Activated naive CD4-positive, alpha-beta T cell treated with anti-CD3 and anti-CD28 coated beads, Interleukin-2, amount 50 U/mL, for 16 hours (primary cell): ENCODE results near the gene RBM28.

ENCODE experiments used
- DNase-seq: peaks from one replicate; pipeline ENCODE4 v3.0.0-alpha.2; 2020

RBM28 gene

GRCh38 chr7:128257458-128257857 is 86.2 kb downstream of the RBM28 start:
- DNase-seq: no peak

DNA sequence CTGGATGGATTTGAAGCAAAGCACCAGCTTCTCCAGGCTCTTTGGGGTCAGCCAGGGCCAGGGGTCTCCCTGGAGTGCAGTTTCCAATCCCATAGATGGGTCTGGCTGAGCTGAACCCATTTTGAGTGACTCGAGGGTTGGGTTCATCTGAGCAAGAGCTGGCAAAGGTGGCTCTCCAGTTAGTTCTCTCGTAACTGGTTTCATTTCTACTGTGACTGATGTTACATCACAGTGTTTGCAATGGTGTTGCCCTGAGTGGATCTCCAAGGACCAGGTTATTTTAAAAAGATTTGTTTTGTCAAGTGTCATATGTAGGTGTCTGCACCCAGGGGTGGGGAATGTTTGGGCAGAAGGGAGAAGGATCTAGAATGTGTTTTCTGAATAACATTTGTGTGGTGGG is 88.4 kb downstream of the RBM28 start:
- DNase-seq: no peak

DNA sequence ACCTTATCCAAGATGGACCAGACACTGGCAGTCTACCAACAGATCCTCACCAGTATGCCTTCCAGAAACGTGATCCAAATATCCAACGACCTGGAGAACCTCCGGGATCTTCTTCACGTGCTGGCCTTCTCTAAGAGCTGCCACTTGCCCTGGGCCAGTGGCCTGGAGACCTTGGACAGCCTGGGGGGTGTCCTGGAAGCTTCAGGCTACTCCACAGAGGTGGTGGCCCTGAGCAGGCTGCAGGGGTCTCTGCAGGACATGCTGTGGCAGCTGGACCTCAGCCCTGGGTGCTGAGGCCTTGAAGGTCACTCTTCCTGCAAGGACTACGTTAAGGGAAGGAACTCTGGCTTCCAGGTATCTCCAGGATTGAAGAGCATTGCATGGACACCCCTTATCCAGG is 89.2 kb downstream of the RBM28 start:
- no peak for DNase-seq

- DNase-seq: no peak
Observed at GRCh38 chr7:128253701-128254100, 90.0 kb downstream of the RBM28 start.

DNA sequence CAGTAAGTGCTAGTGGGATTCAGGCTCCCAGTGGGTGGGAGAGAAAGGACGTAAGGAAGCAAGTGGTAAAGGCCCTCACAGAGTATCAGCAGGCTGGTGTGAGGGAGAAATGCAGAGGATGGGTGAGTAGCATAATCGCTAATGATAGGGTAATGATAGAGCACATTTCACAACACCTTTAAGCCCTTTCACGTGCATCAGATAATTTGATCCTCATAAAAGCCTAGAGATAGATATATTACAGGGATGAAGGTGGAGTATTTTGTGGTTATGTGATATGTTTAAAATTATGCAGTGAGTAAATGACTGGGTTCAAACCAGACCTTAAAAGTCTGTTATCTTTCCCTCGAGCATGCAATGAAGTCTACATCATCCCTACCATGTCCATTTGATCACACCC is 92.4 kb downstream of the RBM28 start:
- DNase-seq: no peak
